ENCODE data around the gene TNFAIP3.

Gene TNFAIP3

DNA sequence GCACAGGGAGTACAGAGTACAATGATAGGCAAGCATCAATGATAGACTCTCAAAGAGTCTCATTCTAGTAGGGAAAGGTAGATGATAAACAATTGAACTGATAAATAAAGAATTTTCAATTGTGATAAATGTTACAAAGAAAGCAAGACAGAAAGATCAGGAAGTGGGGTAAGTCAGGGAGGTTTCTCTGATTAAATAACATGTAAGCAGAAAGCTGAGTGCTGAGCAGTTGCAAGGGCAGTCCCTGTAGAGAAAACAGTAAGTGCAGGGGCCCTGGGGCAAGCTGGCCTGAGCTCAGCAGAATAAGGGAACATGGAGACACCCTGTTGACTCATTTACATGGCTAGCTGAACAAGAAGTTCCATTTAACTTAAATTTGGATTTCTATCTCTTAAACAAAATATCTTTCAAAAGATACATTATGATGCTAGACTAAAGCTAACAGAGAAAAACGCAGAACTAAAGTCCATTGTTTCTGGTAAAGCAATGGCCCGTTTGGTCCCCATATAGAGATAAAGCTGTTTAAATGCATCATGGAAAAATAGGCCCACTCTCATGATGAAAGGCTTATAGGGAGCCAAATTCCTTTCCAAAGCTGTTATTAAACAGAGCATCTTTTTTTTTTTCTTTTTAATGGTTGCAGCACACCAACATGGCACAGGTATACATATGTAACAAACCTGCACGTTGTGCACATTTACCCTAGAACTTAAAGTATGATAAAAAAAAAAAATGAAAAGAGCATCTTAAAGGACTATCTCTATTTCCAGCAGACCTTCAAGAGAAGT, 5.3 kb upstream of the TNFAIP3 start:
- intact Hi-C loops (cut with DNase I): no loop called here
- no peak for DNase-seq

GRCh38 chr6:137862419-137863090, 4.5 kb upstream of the TNFAIP3 start:
- DNase-seq: no peak
- intact Hi-C loops (cut with DNase I): no loop called here

DNA sequence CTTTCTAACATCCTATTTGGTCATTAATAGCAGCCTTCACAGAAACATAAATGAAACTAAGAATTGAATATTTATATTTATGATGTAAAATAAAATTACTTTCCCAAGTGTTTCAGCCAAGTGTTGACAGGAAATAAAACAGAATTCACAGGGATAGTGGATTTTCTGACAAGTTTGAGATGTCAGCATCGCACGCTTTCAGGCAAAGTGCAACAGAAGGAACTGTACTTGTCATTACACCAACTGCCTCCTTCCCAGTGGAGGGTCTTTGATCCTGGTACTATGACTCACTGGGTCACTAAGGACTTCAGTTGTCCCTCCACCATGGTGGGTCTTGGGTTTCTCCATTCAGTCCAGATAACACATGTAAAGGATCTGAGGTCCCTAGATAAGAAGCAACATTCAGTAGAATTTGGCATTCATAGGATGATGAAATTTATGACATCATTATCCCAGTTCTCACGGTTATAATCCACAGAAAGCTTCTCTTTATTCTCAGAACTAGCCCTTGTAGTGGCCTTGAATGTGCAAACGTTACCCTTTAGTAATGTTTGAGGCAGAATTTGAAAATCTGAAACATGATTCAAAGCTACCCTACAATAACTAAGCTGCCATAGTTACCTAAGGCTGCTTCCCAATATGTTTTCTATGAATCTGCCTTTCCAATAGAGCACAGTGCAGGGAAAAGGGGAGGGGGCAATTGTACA, 3.8 kb upstream of the TNFAIP3 start:
- intact Hi-C loops (cut with DNase I): no loop called here
- no peak for DNase-seq

DNA sequence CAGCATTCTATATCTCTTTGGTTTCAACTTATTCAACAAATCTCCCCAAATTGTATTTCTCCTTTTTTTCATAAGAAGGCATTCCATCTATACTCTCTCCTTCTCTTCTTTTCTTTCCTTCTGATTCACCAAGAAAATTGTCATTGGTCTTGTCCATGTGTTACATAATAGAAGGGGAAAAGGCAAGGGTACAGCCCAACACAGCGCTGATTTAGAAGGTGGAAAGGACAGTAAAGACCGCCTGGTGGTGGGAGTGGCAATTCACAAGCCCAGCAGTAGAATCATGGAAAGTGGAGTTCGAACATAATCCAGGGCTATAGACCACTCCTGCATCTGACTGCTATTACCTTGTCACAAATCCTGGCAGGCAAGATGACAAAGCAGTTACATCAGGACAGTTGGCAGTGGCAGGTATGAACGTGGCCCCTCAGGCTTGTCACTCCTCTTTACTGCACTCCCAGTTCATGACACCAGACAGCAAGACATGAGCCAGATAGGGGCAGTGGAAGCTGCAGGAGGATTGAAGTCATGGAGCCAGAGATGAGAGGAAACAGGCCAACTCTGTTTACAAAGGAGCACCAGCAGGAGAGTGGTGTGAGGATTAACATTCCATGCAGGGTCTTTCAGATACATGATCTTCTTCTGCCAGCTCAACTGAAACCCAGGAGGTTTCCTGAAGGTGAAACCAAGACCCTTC, 2.1 kb upstream of the TNFAIP3 start:
- intact Hi-C loops (cut with DNase I): no loop called here
- no peak for DNase-seq

DNA sequence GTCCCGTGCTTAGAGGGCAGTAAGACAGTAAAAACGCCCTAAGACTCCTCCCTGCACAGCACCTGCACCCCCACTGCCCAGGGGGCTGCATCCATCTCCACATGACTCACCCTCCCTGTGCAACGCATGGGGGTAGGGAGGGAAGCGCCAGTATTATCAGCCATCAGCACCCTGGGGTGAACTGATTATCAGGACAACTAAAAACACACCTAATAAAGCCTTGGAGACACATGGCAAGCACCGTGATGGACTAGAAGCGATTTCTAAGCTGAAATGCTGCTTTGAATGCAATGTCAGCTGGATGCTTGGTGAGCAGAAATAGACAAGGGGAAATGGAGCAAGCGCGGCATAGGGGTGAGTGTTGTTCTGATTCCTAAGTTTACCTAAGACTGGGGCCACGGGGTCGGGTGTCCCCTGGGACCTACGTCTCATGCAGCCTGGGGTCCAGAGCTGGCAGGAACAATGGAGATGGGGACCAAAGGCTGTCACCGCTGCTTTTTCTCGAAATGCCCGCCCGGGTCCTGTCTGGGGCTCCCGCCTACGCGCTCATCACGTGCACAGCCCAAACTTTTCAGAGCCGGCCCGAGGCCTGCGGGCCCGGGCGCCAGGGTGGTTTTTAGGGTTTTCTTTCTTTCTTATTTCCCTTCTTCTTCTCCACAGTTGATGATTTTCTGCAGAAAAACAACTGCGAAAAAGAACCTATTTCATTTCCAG, 702 bp upstream of the TNFAIP3 start:
- peak in 35 of 42 donors; percentile 9 to 67 (median 36) for DNase-seq
- intact Hi-C loops (cut with DNase I): loop anchor here (2.0 kb wide), 1 partner anchor 160 kb away; no protein-coding TSS in a partner anchor

GRCh38 chr6:137867685-137868509, 838 bp downstream of the TNFAIP3 start:
- DNase-seq: peak in 5 of 42 donors; percentile 3 to 25 (median 19)
- intact Hi-C loops (cut with DNase I): loop anchor here (2.0 kb wide), 1 partner anchor 161 kb away; no protein-coding TSS in a partner anchor

DNA sequence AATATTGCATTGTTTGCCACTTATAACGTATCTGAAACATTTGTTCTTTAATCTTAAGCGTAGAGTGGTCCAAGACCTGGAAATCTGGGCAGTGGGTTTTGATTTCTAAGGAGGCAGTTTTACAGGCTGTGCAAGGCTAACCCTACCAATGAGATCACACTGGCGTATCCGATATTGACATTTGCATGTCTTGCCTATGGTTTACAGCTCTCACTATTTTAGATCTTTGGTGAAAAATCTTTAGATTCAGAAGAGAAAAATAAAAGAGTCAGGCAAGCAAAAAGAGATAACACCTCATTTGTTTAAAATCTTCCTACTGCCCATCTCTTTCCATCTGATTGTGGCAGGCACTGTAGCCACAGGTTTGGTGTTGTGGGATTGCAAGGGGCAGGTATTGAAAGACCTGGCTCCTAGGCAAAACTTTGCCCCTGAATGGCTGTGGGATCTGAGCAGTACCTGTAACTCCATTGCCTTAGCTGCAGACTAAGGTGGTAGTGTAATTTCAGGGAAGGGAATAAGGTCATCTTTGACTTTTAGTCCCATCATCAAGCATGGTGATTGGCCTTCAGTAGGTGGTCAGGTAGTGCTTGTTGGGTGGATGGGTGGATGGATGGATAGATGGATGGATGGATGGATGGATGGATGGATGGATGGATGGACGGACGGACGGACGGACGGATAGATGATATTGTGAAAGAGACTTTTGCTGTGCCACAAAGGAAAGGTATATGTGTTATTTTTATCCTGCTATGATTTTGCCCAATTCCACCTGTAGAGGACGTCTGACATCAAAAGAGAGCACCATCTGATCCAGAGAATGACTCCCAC, 1.9 kb downstream of the TNFAIP3 start:
- DNase-seq: no peak
- intact Hi-C loops (cut with DNase I): no loop called here

- DNase-seq: no peak
- intact Hi-C loops (cut with DNase I): no loop called here
These were observed 2.7 kb downstream of the TNFAIP3 start for GRCh38 chr6:137869549-137870307.

GRCh38 chr6:137870308-137870644, 3.2 kb downstream of the TNFAIP3 start:
- intact Hi-C loops (cut with DNase I): no loop called here

GRCh38 chr6:137870744-137871247, 3.7 kb downstream of the TNFAIP3 start:
- DNase-seq: no peak
- intact Hi-C loops (cut with DNase I): no loop called here

More at GRCh38 chr6:137870308-137870644, 3.2 kb downstream of the TNFAIP3 start:
- DNase-seq: no peak

GRCh38 chr6:137871291-137871690, 4.2 kb downstream of the TNFAIP3 start:
- intact Hi-C loops (cut with DNase I): no loop called here
- no peak for DNase-seq

GRCh38 chr6:137871831-137872454, 4.9 kb downstream of the TNFAIP3 start:
- intact Hi-C loops (cut with DNase I): no loop called here
- no peak for DNase-seq

- intact Hi-C loops (cut with DNase I): no loop called here
- no peak for DNase-seq
These were observed 5.6 kb downstream of the TNFAIP3 start for GRCh38 chr6:137872581-137873115.

DNA sequence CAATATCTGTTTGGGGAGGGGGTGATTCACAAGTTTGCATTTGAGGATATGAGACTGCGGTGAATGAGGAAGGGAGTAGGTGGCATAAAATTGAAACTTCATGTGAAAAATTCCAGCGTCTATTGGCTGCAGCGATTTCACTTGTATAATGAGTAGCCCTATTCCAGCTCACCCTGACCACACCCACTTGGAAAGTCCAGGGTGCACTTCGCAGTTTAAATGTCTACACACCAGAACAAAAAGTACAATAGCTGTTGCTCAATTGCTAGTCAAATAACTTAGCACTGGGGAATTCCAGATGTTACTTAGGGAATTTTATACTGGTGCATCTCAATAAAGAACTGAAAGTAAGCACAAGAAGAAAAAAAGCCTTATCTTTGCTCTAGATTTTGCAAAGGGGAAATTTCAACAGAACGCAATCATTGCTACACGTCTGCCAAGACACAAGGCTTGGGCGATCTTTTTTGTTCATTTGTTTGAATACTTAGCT, 6.3 kb downstream of the TNFAIP3 start:
- peak in 4 of 42 donors; percentile 13 to 26 (median 21) for DNase-seq
- intact Hi-C loops (cut with DNase I): no loop called here
